Astrocyte (in vitro differentiated cells and primary cell): ENCODE results near the gene FAM184B. TPM values are rescaled to one million over a fixed set of nuclear protein-coding genes. Genes with fewer than 3 reads are reported as not detected.

Experiments used
- DNase-seq: peaks from one replicate; pipeline ENCODE4 v3.0.0-alpha.2; 2010; ENCODE audit warnings: low read depth
- FAIRE-seq: peaks from 2 replicates; lab custom pipeline; 2011; peaks lifted over from hg19 to GRCh38; lab: Jason Lieb, UNC
- H2AFZ ChIP-seq: 2 replicates; pipeline ENCODE4 v1.6.0; 2012; ENCODE audit warnings: low read depth, low read length, inconsistent platforms
- H3K27ac ChIP-seq: 2 replicates; pipeline ENCODE4 v1.5.1; 2011; ENCODE audit warnings: low read depth, low read length, inconsistent platforms
- H3K27me3 ChIP-seq: 2 replicates; pipeline ENCODE4 v1.6.0; 2011; ENCODE audit warnings: low read length, inconsistent platforms; ENCODE audit not compliant: insufficient read depth
- H3K36me3 ChIP-seq: 2 replicates; pipeline ENCODE4 v1.5.1; 2011; ENCODE audit warnings: low read length, inconsistent platforms; ENCODE audit not compliant: insufficient read depth
- H3K4me1 ChIP-seq: 2 replicates; pipeline ENCODE4 v1.5.1; 2011; ENCODE audit warnings: low read length, inconsistent platforms; ENCODE audit not compliant: insufficient read depth
- H3K4me2 ChIP-seq: 2 replicates; pipeline ENCODE4 v1.6.0; 2012; ENCODE audit warnings: low read length, inconsistent platforms
- H3K4me3 ChIP-seq: 2 replicates; pipeline ENCODE4 v1.5.1; 2011; ENCODE audit warnings: low read depth, mild to moderate bottlenecking, low read length, inconsistent platforms; ENCODE audit not compliant: insufficient read depth
- H3K79me2 ChIP-seq: 2 replicates; pipeline ENCODE4 v1.6.0; 2012; ENCODE audit warnings: mild to moderate bottlenecking, low read length, inconsistent platforms; ENCODE audit not compliant: insufficient read depth
- H3K9ac ChIP-seq: 2 replicates; pipeline ENCODE4 v1.6.0; 2012; ENCODE audit warnings: mild to moderate bottlenecking, low read length, inconsistent platforms
- H3K9me3 ChIP-seq: 2 replicates; pipeline ENCODE4 v1.5.1; 2012; ENCODE audit warnings: low read depth, mild to moderate bottlenecking, low read length, inconsistent platforms; ENCODE audit not compliant: insufficient read depth
- H4K20me1 ChIP-seq: 2 replicates; pipeline ENCODE4 v1.6.0; 2012; ENCODE audit warnings: low read length, inconsistent platforms; ENCODE audit not compliant: insufficient read depth
- H3K27ac Mint-ChIP-seq: one replicate; pipeline ENCODE4 v1.8.0; 2021; ENCODE audit warnings: mild to moderate bottlenecking, mixed read lengths; ENCODE audit not compliant: unreplicated experiment
- H3K27me3 Mint-ChIP-seq: one replicate; pipeline ENCODE4 v1.8.0; 2021; ENCODE audit warnings: low read depth, mixed read lengths; ENCODE audit not compliant: unreplicated experiment
- H3K36me3 Mint-ChIP-seq: one replicate; pipeline ENCODE4 v1.8.0; 2021; ENCODE audit warnings: low read depth, mixed read lengths; ENCODE audit not compliant: unreplicated experiment
- H3K4me1 Mint-ChIP-seq: one replicate; pipeline ENCODE4 v1.8.0; 2021; ENCODE audit warnings: low read depth, mixed read lengths; ENCODE audit not compliant: unreplicated experiment
- H3K4me3 Mint-ChIP-seq: one replicate; pipeline ENCODE4 v1.8.0; 2021; ENCODE audit warnings: mild to moderate bottlenecking, moderate library complexity, mixed read lengths; ENCODE audit not compliant: unreplicated experiment
- H3K9me3 Mint-ChIP-seq: one replicate; pipeline ENCODE4 v1.8.0; 2021; ENCODE audit warnings: mild to moderate bottlenecking, mixed read lengths; ENCODE audit not compliant: unreplicated experiment
- EZH2 ChIP-seq: IDR thresholded peaks from 2 replicates; pipeline ENCODE4 v1.6.1; 2012; ENCODE audit warnings: mild to moderate bottlenecking, low read length, inconsistent platforms; ENCODE audit not compliant: insufficient read depth
- total RNA-seq: library from RNA; stranded (reverse); gene quantifications from 2 replicates; pipeline ENCODE4 v1.2.1, GENCODE V29; 2021
- TF ChIP-seq, protein P1 (sequence below): IDR thresholded peaks from 2 replicates; pipeline ENCODE4 v1.5.1; 2011; ENCODE audit warnings: low read depth, mild to moderate bottlenecking, inconsistent platforms, low read length, moderate library complexity; ENCODE audit not compliant: insufficient read depth

FAM184B gene
- total RNA-seq, 1 donor from 2014 or later, result 0.54 TPM

DNA sequence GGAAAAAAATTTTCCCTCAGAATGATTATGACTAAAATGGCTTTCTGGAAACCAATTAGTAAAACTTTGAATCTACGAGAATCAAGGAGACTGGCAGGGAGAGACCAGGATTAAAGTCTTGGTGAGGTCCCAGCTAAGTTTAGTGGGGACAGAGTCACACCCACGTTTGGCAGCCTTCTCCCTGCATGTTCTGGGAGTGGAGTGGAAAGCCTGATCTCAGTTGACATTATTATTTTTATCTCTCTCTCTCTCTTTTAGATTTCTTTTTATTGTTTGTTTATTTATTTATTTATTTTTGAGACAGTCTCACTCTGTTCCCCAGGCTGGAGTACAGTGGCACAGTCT, 99.2 kb downstream of the FAM184B start:
- TF ChIP-seq, protein P1, sequence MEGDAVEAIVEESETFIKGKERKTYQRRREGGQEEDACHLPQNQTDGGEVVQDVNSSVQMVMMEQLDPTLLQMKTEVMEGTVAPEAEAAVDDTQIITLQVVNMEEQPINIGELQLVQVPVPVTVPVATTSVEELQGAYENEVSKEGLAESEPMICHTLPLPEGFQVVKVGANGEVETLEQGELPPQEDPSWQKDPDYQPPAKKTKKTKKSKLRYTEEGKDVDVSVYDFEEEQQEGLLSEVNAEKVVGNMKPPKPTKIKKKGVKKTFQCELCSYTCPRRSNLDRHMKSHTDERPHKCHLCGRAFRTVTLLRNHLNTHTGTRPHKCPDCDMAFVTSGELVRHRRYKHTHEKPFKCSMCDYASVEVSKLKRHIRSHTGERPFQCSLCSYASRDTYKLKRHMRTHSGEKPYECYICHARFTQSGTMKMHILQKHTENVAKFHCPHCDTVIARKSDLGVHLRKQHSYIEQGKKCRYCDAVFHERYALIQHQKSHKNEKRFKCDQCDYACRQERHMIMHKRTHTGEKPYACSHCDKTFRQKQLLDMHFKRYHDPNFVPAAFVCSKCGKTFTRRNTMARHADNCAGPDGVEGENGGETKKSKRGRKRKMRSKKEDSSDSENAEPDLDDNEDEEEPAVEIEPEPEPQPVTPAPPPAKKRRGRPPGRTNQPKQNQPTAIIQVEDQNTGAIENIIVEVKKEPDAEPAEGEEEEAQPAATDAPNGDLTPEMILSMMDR, result no peak
- no peak for TF ChIP-seq EZH2
- no peaks in the 10 kb centered on the region for H4K20me1 ChIP-seq
- H3K36me3 Mint-ChIP-seq, result no peaks in the 10 kb centered on the region
- H3K4me1 ChIP-seq, result no peaks in the 10 kb centered on the region
- no peak overlapping the region for H3K4me3 Mint-ChIP-seq
- no peak overlapping the region for H3K27ac Mint-ChIP-seq
- FAIRE-seq (no peak), DNase-seq (no peak)
- no peaks in the 10 kb centered on the region for H3K9me3 ChIP-seq
- H3K79me2 ChIP-seq, result no peaks in the 10 kb centered on the region
- H3K4me1 Mint-ChIP-seq, result peaks cover 2% of the 10 kb centered on the region
- no peak overlapping the region for H3K4me3 ChIP-seq
- H3K9me3 Mint-ChIP-seq, result peaks cover 3% of the 10 kb centered on the region
- H3K27ac ChIP-seq, result no peak overlapping the region
- no peak overlapping the region for H3K9ac ChIP-seq
- H2AFZ ChIP-seq, result no peak overlapping the region
- H3K27me3 Mint-ChIP-seq, result no peaks in the 10 kb centered on the region
- no peaks in the 10 kb centered on the region for H3K27me3 ChIP-seq
- H3K36me3 ChIP-seq, result no peaks in the 10 kb centered on the region
- H3K4me2 ChIP-seq, result no peak overlapping the region

DNA sequence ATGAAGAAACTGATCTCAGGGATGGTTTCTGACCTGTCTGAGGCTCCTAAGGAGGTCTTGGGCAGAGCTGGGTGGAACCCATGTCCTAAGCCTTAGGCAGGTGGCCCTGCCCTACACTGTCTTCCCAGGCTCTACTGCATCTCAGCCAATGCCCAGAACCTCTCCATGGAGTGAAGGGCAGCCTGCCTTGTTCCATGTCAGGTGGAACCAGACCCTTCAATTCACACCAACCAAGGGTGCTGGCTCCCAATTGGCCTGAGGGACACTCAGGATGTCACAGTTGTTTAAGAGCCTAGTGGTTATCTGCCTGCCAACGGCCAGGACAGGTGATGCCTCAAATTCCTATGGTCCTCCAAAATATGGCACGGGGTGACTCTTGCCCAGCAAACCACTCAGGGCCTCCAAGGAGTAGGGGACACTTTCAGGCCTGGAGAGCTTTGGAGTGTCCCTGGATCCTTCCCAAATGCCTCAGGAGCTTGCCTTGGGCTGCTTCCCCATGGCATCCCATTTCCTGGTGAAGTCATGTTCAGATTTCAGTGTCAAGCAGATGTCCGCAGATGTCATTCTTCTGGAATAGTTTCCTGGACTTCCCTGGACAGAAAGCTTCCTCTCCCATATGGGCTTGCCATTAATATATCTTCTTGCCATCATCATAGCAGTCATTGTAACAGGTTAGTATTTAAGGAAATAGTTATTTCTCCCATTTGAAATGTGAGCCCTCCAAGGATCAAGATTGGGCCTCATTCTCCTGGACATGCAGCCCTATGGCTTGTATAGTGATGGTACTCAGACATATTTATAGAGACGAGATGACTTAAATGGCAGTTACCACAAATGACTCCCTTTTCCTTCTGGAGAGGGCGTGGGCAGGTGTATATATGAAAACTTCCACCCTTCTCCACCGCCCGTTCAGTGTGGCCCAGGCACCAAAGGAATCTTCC, 99.9 kb downstream of the FAM184B start:
- FAIRE-seq (no peak), DNase-seq (no peak)
- Histone ChIP-seq H3K9ac (no peak overlapping the region), H3K4me1 (no peaks in the 10 kb centered on the region), H3K27ac (no peak overlapping the region), H4K20me1 (no peaks in the 10 kb centered on the region), H3K79me2 (no peaks in the 10 kb centered on the region), H2AFZ (no peak overlapping the region), H3K27me3 (no peaks in the 10 kb centered on the region), H3K4me3 (no peak overlapping the region), H3K36me3 (no peaks in the 10 kb centered on the region), H3K4me2 (no peak overlapping the region), H3K9me3 (no peaks in the 10 kb centered on the region)
- peaks cover 3% of the 10 kb centered on the region for H3K9me3 Mint-ChIP-seq
- TF ChIP-seq, protein P1, result no peak
- H3K4me1 Mint-ChIP-seq, result peaks cover 2% of the 10 kb centered on the region
- H3K27ac Mint-ChIP-seq, result no peak overlapping the region
- no peaks in the 10 kb centered on the region for H3K36me3 Mint-ChIP-seq
- no peaks in the 10 kb centered on the region for H3K27me3 Mint-ChIP-seq
- H3K4me3 Mint-ChIP-seq, result no peak overlapping the region
